Activated T-cell treated with anti-CD3 and anti-CD28 coated beads, Interleukin-2, amount 50 U/mL, for 1 hour (primary cell): ENCODE measurements around the gene LARP4B.

ENCODE experiments used
- DNase-seq: peaks from one replicate; pipeline ENCODE4 v3.0.0-alpha.2; 2020

LARP4B gene

GRCh38 chr10:865924-866576 is 65.5 kb downstream of the LARP4B start:
- DNase-seq: no peak

GRCh38 chr10:865257-865656 is 66.2 kb downstream of the LARP4B start:
- DNase-seq: no peak

GRCh38 chr10:860519-860918 is 71.0 kb downstream of the LARP4B start:
- DNase-seq: no peak

GRCh38 chr10:856416-857157 is 74.9 kb downstream of the LARP4B start:
- no peak for DNase-seq

GRCh38 chr10:855671-856070 is 75.8 kb downstream of the LARP4B start:
- DNase-seq: no peak

- DNase-seq: no peak
Observed at GRCh38 chr10:855079-855478, 76.4 kb downstream of the LARP4B start.

GRCh38 chr10:853017-853416 is 78.5 kb downstream of the LARP4B start:
- DNase-seq: no peak

GRCh38 chr10:852386-852785 is 79.1 kb downstream of the LARP4B start:
- DNase-seq: no peak

- no peak for DNase-seq
Observed at GRCh38 chr10:851901-852300, 79.6 kb downstream of the LARP4B start.

GRCh38 chr10:850093-850492 is 81.4 kb downstream of the LARP4B start:
- DNase-seq: no peak

- no peak for DNase-seq
Observed at GRCh38 chr10:847868-848267, 83.6 kb downstream of the LARP4B start.

GRCh38 chr10:846126-846685 is 85.3 kb downstream of the LARP4B start:
- no peak for DNase-seq

- no peak for DNase-seq
Observed at GRCh38 chr10:845526-845925, 86.0 kb downstream of the LARP4B start.

GRCh38 chr10:844552-844951 is 87.0 kb downstream of the LARP4B start:
- DNase-seq: no peak

GRCh38 chr10:843703-844102 is 87.8 kb downstream of the LARP4B start:
- no peak for DNase-seq

- DNase-seq: no peak
Observed at GRCh38 chr10:842795-843194, 88.7 kb downstream of the LARP4B start.

GRCh38 chr10:841535-841934 is 90.0 kb downstream of the LARP4B start:
- DNase-seq: no peak

GRCh38 chr10:839550-840205 is 91.8 kb downstream of the LARP4B start:
- no peak for DNase-seq

- DNase-seq: no peak
Observed at GRCh38 chr10:836782-837181, 94.7 kb downstream of the LARP4B start.

- DNase-seq: no peak
Observed at GRCh38 chr10:834493-834892, 97.0 kb downstream of the LARP4B start.

GRCh38 chr10:829241-829640 is 102.3 kb downstream of the LARP4B start:
- no peak for DNase-seq

- DNase-seq: no peak
Observed at GRCh38 chr10:828191-828590, 103.3 kb downstream of the LARP4B start.

GRCh38 chr10:824946-825345 is 106.6 kb downstream of the LARP4B start:
- no peak for DNase-seq

GRCh38 chr10:824497-824896 is 107.0 kb downstream of the LARP4B start:
- no peak for DNase-seq
